Mesothelial cell of epicardium (in vitro differentiated cells): ENCODE results near the gene SERTAD4. TPM values are rescaled to one million over a fixed set of nuclear protein-coding genes. Genes with fewer than 3 reads are reported as not detected.

ENCODE experiments used
- DNase-seq, 2 experiments: peaks; one replicate each; pipeline ENCODE4 v3.0.0; 2021; ENCODE audit warnings: low spot score in 2 of 2; ENCODE audit not compliant: unreplicated experiment in 2 of 2
- H3K27ac Mint-ChIP-seq: 2 replicates; pipeline ENCODE4 v1.8.0; 2021; ENCODE audit warnings: mixed read lengths
- H3K27me3 Mint-ChIP-seq: 2 replicates; pipeline ENCODE4 v1.8.0; 2021; ENCODE audit warnings: low read depth, mixed read lengths
- H3K36me3 Mint-ChIP-seq: 2 replicates; pipeline ENCODE4 v1.8.0; 2021; ENCODE audit warnings: mixed read lengths
- H3K4me1 Mint-ChIP-seq: 2 replicates; pipeline ENCODE4 v1.8.0; 2021; ENCODE audit warnings: mixed read lengths
- H3K4me3 Mint-ChIP-seq: 2 replicates; pipeline ENCODE4 v1.8.0; 2021; ENCODE audit warnings: mild to moderate bottlenecking, moderate library complexity, mixed read lengths
- H3K9me3 Mint-ChIP-seq: 2 replicates; pipeline ENCODE4 v1.8.0; 2021; ENCODE audit warnings: mixed read lengths
- CTCF ChIP-seq: fragments of 200-600 bp; sonication (generic); IDR thresholded peaks from one replicate; pipeline ENCODE4 v1.5.0; 2021; ENCODE audit warnings: antibody characterized with exemption; ENCODE audit not compliant: unreplicated experiment
- total RNA-seq: library from RNA; stranded (reverse); gene quantifications from 3 replicates; pipeline ENCODE4 v1.2.1, GENCODE V29; 2021

SERTAD4 gene
- total RNA-seq, 1 donor from 2014 or later = 7.4 TPM

GRCh38 chr1:210248341-210248740 lies 15.7 kb downstream of the SERTAD4 start:
- H3K27ac Mint-ChIP-seq = no peak overlapping the region
- H3K4me1 Mint-ChIP-seq = peaks cover 17% of the 10 kb centered on the region
- H3K27me3 Mint-ChIP-seq = peaks cover 22% of the 10 kb centered on the region
- no peak for TF ChIP-seq CTCF
- H3K4me3 Mint-ChIP-seq = no peak overlapping the region
- no peaks in the 10 kb centered on the region for H3K36me3 Mint-ChIP-seq
- H3K9me3 Mint-ChIP-seq = no peaks in the 10 kb centered on the region
- no peak for DNase-seq

GRCh38 chr1:210250665-210250997 lies 18.0 kb downstream of the SERTAD4 start:
- TF ChIP-seq CTCF = no peak
- DNase-seq = no peak
- H3K4me3 Mint-ChIP-seq = peak overlapping the region; percentile 72
- peak overlapping the region; percentile 64 for H3K27ac Mint-ChIP-seq
- no peaks in the 10 kb centered on the region for H3K9me3 Mint-ChIP-seq
- H3K4me1 Mint-ChIP-seq = peaks cover 17% of the 10 kb centered on the region
- peaks cover 36% of the 10 kb centered on the region for H3K27me3 Mint-ChIP-seq
- no peaks in the 10 kb centered on the region for H3K36me3 Mint-ChIP-seq

GRCh38 chr1:210250998-210251679 lies 18.5 kb downstream of the SERTAD4 start:
- H3K27me3 Mint-ChIP-seq = peaks cover 36% of the 10 kb centered on the region
- peak overlapping the region; percentile 64 for H3K27ac Mint-ChIP-seq
- no peaks in the 10 kb centered on the region for H3K36me3 Mint-ChIP-seq
- DNase-seq = peak in 1 of 2 experiments; percentile 65
- TF ChIP-seq CTCF = no peak
- no peaks in the 10 kb centered on the region for H3K9me3 Mint-ChIP-seq
- H3K4me3 Mint-ChIP-seq = peak overlapping the region; percentile 72
- H3K4me1 Mint-ChIP-seq = peaks cover 17% of the 10 kb centered on the region

- Mint-ChIP-seq H3K36me3 (no peaks in the 10 kb centered on the region), H3K9me3 (no peaks in the 10 kb centered on the region), H3K27me3 (peaks cover 34% of the 10 kb centered on the region), H3K4me3 (peak overlapping the region; percentile 79), H3K4me1 (peaks cover 17% of the 10 kb centered on the region), H3K27ac (peak overlapping the region; percentile 47)
- no peak for TF ChIP-seq CTCF
- no peak for DNase-seq
Measured at GRCh38 chr1:210251680-210252490, 19.3 kb downstream of the SERTAD4 start.

- Mint-ChIP-seq H3K27me3 (peaks cover 34% of the 10 kb centered on the region), H3K4me3 (peak overlapping the region; percentile 79), H3K9me3 (no peaks in the 10 kb centered on the region), H3K4me1 (peaks cover 19% of the 10 kb centered on the region), H3K27ac (no peak overlapping the region), H3K36me3 (no peaks in the 10 kb centered on the region)
- no peak for DNase-seq
- TF ChIP-seq CTCF = no peak
Measured at GRCh38 chr1:210252621-210253051, 20.0 kb downstream of the SERTAD4 start.
